WTC11 (cell line): Measurements from ENCODE around the gene PLXND1. TPM values are rescaled to one million over a fixed set of nuclear protein-coding genes. Genes with fewer than 3 reads are reported as not detected.
A peak's percentile ranks its signal among the peaks of the same experiment; 100 is the strongest.

Experiments used
- ATAC-seq: fragments of 200-7000 bp; cut with Tn5 transposase; 2 replicates; pipeline ENCODE4 v1.10.0; 2021; ENCODE audit warnings: mild to moderate bottlenecking, moderate library complexity
- CTCF ChIA-PET: fragments of 300-600 bp; sonication (Branson Sonifier 250); formaldehyde crosslinking; loops from one replicate; lab custom pipeline; 2021; ENCODE audit warnings: antibody characterized with exemption; lab: Charles Lee
- POLR2A ChIA-PET: fragments of 350-600 bp; sonication (Branson Sonifier 250); formaldehyde crosslinking; loops from one replicate; lab custom pipeline; 2021; ENCODE audit warnings: antibody characterized with exemption; lab: Charles Lee
- DNase-seq: peaks from one replicate; pipeline ENCODE4 v3.0.0; 2021; ENCODE audit warnings: low spot score
- H3K27ac Mint-ChIP-seq: 2 replicates; pipeline ENCODE4 v1.8.0; 2021; ENCODE audit warnings: mixed read lengths
- H3K27me3 Mint-ChIP-seq: 2 replicates; pipeline ENCODE4 v1.8.0; 2021; ENCODE audit warnings: low read depth, mild to moderate bottlenecking, moderate library complexity, mixed read lengths
- H3K36me3 Mint-ChIP-seq: 2 replicates; pipeline ENCODE4 v1.8.0; 2021; ENCODE audit warnings: mixed read lengths
- H3K4me1 Mint-ChIP-seq: 2 replicates; pipeline ENCODE4 v1.8.0; 2022; ENCODE audit warnings: mixed read lengths
- H3K4me3 Mint-ChIP-seq: 2 replicates; pipeline ENCODE4 v1.8.0; 2021; ENCODE audit warnings: mild to moderate bottlenecking, moderate library complexity, mixed read lengths
- H3K9me3 Mint-ChIP-seq: 2 replicates; pipeline ENCODE4 v1.8.0; 2021; ENCODE audit warnings: mixed read lengths
- ARID4B ChIP-seq: sonication (generic); formaldehyde crosslinking; IDR thresholded peaks from 2 replicates; pipeline ENCODE4 v1.8.0; 2023; ENCODE audit warnings: missing genetic modification reagents, mild to moderate bottlenecking, borderline replicate concordance
- E2F4 ChIP-seq: sonication (generic); formaldehyde crosslinking; IDR thresholded peaks from 2 replicates; pipeline ENCODE4 v1.8.1; 2022; ENCODE audit warnings: low read depth, mild to moderate bottlenecking, moderate library complexity, missing genetic modification reagents, borderline replicate concordance
- FOXJ3 ChIP-seq: sonication (generic); formaldehyde crosslinking; IDR thresholded peaks from 2 replicates; pipeline ENCODE4 v1.9.0; 2021; ENCODE audit warnings: missing genetic modification reagents, mild to moderate bottlenecking, borderline replicate concordance
- FOXK1 ChIP-seq: sonication (generic); formaldehyde crosslinking; IDR thresholded peaks from 2 replicates; pipeline ENCODE4 v1.8.0; 2022; ENCODE audit warnings: mild to moderate bottlenecking, moderate library complexity, missing genetic modification reagents
- FOXP1 ChIP-seq: sonication (generic); formaldehyde crosslinking; IDR thresholded peaks from 2 replicates; pipeline ENCODE4 v1.8.0; 2022; ENCODE audit warnings: missing genetic modification reagents, mild to moderate bottlenecking, moderate library complexity, borderline replicate concordance
- NR1H2 ChIP-seq: sonication (generic); formaldehyde crosslinking; IDR thresholded peaks from 2 replicates; pipeline ENCODE4 v1.9.0; 2021; ENCODE audit warnings: mild to moderate bottlenecking, moderate library complexity, missing genetic modification reagents
- ZBTB21 ChIP-seq: sonication (generic); formaldehyde crosslinking; IDR thresholded peaks from 2 replicates; pipeline ENCODE4 v1.8.1; 2023; ENCODE audit warnings: mild to moderate bottlenecking, missing genetic modification reagents, borderline replicate concordance
- ZNF232 ChIP-seq: sonication (generic); formaldehyde crosslinking; IDR thresholded peaks from 2 replicates; pipeline ENCODE4 v1.8.0; 2022; ENCODE audit warnings: mild to moderate bottlenecking, missing genetic modification reagents
- ZNF263 ChIP-seq: sonication (generic); formaldehyde crosslinking; IDR thresholded peaks from 2 replicates; pipeline ENCODE4 v1.8.1; 2022; ENCODE audit warnings: low read depth, mild to moderate bottlenecking, moderate library complexity, missing genetic modification reagents
- ZNF671 ChIP-seq: fragments of 250-450 bp; sonication (Bioruptor Pico); IDR thresholded peaks from 2 replicates; pipeline ENCODE4 v1.8.0; 2021; ENCODE audit warnings: mild to moderate bottlenecking
- total RNA-seq: library from RNA; stranded (reverse); gene quantifications from 3 replicates; pipeline ENCODE4 v1.2.3, GENCODE V29; 2021
- TF ChIP-seq, protein P1 (sequence below): sonication (generic); formaldehyde crosslinking; IDR thresholded peaks from 2 replicates; pipeline ENCODE4 v1.8.1; 2023; ENCODE audit warnings: mild to moderate bottlenecking, missing genetic modification reagents
- TF ChIP-seq, protein P2 (sequence below): sonication (generic); formaldehyde crosslinking; IDR thresholded peaks from 2 replicates; pipeline ENCODE4 v1.8.0; 2022; ENCODE audit warnings: mild to moderate bottlenecking, missing genetic modification reagents
- TF ChIP-seq, protein P3 (sequence below): fragments of 250-450 bp; sonication (Bioruptor Pico); IDR thresholded peaks from 2 replicates; pipeline ENCODE4 v1.9.0; 2021; ENCODE audit warnings: moderate library complexity, mild to moderate bottlenecking, inconsistent platforms, borderline replicate concordance
- TF ChIP-seq, protein P4 (sequence below): sonication (generic); formaldehyde crosslinking; IDR thresholded peaks from 2 replicates; pipeline ENCODE4 v1.8.0; 2022; ENCODE audit warnings: missing genetic modification reagents

PLXND1 gene
- total RNA-seq, 1 experiment from 2014 or later: 56.7 TPM

DNA sequence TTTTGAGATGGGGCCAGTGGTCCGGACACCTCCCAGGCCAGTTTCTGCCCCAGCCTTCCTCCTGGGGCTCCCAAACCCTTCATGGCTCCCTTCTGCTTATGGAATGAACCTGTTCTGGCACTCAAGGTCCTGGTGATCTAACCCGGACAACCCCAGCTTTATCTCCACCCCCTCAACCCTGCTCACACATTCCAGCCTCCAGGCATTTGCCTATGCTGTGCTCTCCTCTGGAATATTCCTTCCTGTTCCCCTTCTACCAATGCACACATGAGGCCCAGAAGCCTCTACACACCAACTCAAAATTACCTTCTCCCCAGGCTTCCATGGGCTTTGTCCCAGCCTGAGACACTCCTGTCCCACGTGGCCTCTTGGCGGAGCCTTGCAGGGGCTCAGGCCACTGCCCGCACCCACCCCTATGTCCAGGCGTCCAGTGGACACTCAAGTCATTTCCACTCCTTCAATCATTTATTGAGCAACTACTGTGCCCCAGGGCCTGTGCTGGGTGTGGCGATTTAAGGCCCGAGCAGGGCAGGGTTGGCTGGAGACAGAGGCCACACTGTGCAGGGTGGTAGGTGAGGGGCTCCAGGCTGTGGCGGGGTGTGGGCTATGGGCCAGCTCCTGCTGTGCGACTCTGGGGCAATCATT, 18.8 kb downstream of the PLXND1 start:
- Mint-ChIP-seq H3K9me3 (no peaks in the 10 kb centered on the region), H3K4me1 (peaks cover 24% of the 10 kb centered on the region), H3K36me3 (no peaks in the 10 kb centered on the region), H3K4me3 (no peak overlapping the region), H3K27me3 (no peaks in the 10 kb centered on the region), H3K27ac (no peak overlapping the region; the same call in 1 of the 2 replicates)
- ChIA-PET CTCF (interaction anchor here (1.4 kb wide), 1 partner anchor 98 kb away, joined by 8 read pairs; no protein-coding TSS in a partner anchor), POLR2A (no interaction called here)
- TF ChIP-seq, protein P1, sequence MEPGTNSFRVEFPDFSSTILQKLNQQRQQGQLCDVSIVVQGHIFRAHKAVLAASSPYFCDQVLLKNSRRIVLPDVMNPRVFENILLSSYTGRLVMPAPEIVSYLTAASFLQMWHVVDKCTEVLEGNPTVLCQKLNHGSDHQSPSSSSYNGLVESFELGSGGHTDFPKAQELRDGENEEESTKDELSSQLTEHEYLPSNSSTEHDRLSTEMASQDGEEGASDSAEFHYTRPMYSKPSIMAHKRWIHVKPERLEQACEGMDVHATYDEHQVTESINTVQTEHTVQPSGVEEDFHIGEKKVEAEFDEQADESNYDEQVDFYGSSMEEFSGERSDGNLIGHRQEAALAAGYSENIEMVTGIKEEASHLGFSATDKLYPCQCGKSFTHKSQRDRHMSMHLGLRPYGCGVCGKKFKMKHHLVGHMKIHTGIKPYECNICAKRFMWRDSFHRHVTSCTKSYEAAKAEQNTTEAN (CRISPR knock-in tag): no peak
- TF ChIP-seq, protein P2, sequence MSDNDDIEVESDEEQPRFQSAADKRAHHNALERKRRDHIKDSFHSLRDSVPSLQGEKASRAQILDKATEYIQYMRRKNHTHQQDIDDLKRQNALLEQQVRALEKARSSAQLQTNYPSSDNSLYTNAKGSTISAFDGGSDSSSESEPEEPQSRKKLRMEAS (CRISPR knock-in tag): no peak
- TF ChIP-seq E2F4: no peak
- no peak for TF ChIP-seq FOXK1 (CRISPR knock-in tag)
- TF ChIP-seq, protein P3, sequence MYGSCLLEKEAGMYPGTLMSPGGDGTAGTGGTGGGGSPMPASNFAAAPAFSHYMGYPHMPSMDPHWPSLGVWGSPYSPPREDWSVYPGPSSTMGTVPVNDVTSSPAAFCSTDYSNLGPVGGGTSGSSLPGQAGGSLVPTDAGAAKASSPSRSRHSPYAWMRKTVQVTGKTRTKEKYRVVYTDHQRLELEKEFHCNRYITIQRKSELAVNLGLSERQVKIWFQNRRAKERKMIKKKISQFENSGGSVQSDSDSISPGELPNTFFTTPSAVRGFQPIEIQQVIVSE (CRISPR knock-in tag): no peak
- DNase-seq: no peak
- ATAC-seq: no peak

- ChIA-PET POLR2A (no interaction called here), CTCF (interaction anchor here (1.4 kb wide), 1 partner anchor 97 kb away, joined by 8 read pairs; no protein-coding TSS in a partner anchor)
- DNase-seq: no peak
- Mint-ChIP-seq H3K9me3 (no peaks in the 10 kb centered on the region), H3K27ac (0 out of 2 replicates have a peak overlapping the region, but pooled peaks have one; percentile 23), H3K4me3 (no peak overlapping the region), H3K4me1 (peaks cover 19% of the 10 kb centered on the region), H3K27me3 (no peaks in the 10 kb centered on the region), H3K36me3 (no peaks in the 10 kb centered on the region)
- TF ChIP-seq ZNF232 (CRISPR knock-in tag): no peak
- TF ChIP-seq ZNF671 (CRISPR knock-in tag): no peak
- TF ChIP-seq NR1H2 (CRISPR knock-in tag): no peak
- TF ChIP-seq, all 79 proteins: peak for 0
- no peak for ATAC-seq
These were observed 19.6 kb downstream of the PLXND1 start for GRCh38 chr3:129586746-129587430.

GRCh38 chr3:129585949-129586657, 20.4 kb downstream of the PLXND1 start:
- ATAC-seq (no peak), DNase-seq (no peak)
- peaks cover 11% of the 10 kb centered on the region for H3K4me1 Mint-ChIP-seq
- H3K27me3 Mint-ChIP-seq: no peaks in the 10 kb centered on the region
- H3K27ac Mint-ChIP-seq: no peak overlapping the region
- H3K36me3 Mint-ChIP-seq: no peaks in the 10 kb centered on the region
- H3K9me3 Mint-ChIP-seq: no peaks in the 10 kb centered on the region
- CTCF ChIA-PET: interaction anchor here (1.4 kb wide), 1 partner anchor 96 kb away, joined by 8 read pairs; no protein-coding TSS in a partner anchor
- POLR2A ChIA-PET: no interaction called here
- no peak overlapping the region for H3K4me3 Mint-ChIP-seq
- TF ChIP-seq ZBTB21 (CRISPR knock-in tag) (no peak), ZNF263 (CRISPR knock-in tag) (no peak), ARID4B (CRISPR knock-in tag) (no peak), FOXP1 (CRISPR knock-in tag) (no peak), FOXJ3 (CRISPR knock-in tag) (no peak)
- TF ChIP-seq, protein P4, sequence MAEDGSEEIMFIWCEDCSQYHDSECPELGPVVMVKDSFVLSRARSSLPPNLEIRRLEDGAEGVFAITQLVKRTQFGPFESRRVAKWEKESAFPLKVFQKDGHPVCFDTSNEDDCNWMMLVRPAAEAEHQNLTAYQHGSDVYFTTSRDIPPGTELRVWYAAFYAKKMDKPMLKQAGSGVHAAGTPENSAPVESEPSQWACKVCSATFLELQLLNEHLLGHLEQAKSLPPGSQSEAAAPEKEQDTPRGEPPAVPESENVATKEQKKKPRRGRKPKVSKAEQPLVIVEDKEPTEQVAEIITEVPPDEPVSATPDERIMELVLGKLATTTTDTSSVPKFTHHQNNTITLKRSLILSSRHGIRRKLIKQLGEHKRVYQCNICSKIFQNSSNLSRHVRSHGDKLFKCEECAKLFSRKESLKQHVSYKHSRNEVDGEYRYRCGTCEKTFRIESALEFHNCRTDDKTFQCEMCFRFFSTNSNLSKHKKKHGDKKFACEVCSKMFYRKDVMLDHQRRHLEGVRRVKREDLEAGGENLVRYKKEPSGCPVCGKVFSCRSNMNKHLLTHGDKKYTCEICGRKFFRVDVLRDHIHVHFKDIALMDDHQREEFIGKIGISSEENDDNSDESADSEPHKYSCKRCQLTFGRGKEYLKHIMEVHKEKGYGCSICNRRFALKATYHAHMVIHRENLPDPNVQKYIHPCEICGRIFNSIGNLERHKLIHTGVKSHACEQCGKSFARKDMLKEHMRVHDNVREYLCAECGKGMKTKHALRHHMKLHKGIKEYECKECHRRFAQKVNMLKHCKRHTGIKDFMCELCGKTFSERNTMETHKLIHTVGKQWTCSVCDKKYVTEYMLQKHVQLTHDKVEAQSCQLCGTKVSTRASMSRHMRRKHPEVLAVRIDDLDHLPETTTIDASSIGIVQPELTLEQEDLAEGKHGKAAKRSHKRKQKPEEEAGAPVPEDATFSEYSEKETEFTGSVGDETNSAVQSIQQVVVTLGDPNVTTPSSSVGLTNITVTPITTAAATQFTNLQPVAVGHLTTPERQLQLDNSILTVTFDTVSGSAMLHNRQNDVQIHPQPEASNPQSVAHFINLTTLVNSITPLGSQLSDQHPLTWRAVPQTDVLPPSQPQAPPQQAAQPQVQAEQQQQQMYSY (CRISPR knock-in tag): no peak
